Activated naive CD4-positive, alpha-beta T cell treated with Interleukin-2 at 50 U/mL for 16 hours (primary cell): ENCODE results near the gene ATP5F1E.
"Not testable (repeated sequence)": the region's sequence is repeated elsewhere in the genome, so short reads cannot be mapped to it uniquely, and the experiment has no call there.

ENCODE experiments used
- DNase-seq: peaks from one replicate; pipeline ENCODE4 v3.0.0-alpha.2; 2020

ATP5F1E gene

GRCh38 chr20:59018817-59019216 is 13.3 kb downstream of the ATP5F1E start:
- DNase-seq: no peak

GRCh38 chr20:59017493-59018231 is 14.5 kb downstream of the ATP5F1E start:
- DNase-seq: no peak

DNA sequence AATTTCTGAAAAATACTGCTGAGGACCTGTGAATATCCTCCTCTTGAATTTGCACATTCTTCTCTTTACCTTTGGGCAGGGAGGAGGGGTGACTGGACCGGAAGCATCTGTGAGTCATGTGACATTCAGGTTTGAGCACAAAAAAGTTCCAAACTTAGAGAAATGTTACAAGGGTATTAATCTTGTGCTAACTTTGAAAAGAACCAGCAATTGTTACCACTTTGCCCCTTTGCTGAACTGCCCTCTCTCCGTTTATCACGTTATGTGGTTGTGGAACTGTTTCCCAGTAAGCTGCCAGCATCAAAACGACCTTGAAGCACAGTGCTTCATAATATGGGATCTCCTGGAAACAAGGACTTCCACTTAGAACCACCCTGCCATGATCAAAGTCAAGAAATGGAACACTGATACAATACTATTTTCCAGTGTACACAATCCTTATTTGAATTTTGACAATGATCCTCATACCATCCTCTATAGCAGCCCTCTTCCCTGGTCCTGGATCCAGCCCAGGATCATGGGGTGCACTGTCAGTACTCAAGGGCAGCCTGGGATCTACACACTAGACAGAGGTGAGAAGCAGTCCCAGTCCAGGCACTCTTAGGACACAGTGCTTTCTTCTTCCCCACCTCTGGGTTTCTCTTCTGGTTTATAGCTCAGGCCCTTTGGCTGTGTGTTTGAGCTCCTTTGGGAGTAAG is 15.2 kb downstream of the ATP5F1E start:
- peak; percentile 20 for DNase-seq

GRCh38 chr20:59015812-59016711 is 16.1 kb downstream of the ATP5F1E start:
- no peak for DNase-seq

GRCh38 chr20:59015411-59015810 is 16.7 kb downstream of the ATP5F1E start:
- DNase-seq: no peak

DNA sequence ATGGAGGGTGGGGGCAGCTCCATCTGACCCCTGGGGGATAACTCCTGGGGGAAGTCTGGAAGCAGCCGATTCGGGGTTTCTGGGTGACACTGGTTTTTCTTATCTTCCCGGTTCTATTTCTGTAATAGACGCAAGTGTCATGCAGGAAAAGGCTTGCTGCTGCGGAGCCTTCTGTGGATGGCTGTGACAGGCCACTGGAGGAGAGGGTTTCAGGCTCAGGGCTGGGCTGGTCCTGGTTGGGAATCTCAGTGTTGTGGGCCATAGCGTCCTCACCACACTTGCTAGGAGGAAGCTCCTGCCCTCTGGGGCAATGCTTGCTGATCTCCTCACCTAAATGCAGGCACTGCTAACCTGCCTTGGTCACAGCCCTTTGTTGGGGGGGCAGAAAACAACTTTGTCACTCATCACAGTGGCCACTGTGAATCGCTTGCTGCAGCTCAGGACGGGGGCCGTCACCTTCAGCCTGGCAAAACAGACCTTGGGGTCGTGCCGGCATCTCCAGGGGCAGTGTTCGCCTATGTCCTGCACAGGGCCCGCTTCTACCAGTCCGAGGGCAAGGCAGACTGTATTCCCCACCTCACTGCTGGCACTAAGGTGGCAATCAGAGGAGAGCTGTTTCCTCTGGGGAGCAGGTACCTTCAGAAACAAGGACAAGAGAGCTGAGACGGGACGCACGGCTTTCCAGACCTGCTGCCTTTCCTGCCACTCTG is 17.3 kb downstream of the ATP5F1E start:
- no peak for DNase-seq

DNA sequence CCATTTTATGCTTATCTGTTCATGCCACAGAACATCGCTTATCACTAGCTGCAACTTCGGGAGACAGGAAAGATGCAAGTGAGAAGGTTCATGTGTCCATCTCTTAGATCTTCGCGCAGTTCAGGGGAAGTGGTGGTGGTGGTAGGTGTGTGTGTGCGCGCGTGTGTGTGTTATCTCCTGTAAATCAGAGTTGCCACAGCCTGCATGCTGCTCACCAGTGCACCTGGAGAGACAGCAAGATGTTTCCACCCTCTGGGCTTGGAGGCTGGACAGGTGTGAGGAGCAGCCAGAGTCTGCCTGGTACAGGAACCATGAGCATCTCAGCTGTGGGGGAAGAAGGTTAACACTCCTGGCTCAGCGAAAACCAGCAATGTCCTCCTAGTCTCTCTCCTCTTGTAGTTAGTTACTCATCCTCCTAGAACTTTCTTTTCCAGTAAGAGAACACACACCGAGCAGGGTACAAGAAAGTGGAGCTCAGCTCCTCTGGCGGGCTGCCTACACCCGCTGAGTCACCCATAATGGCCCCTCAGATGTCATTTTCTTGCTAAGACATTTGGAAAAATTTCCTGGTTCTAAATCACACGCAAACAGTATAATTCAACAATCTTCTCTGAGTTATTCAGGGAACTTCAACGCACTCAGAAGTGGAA is 18.1 kb downstream of the ATP5F1E start:
- no peak for DNase-seq

GRCh38 chr20:59013031-59013951 is 18.8 kb downstream of the ATP5F1E start:
- no peak for DNase-seq

DNA sequence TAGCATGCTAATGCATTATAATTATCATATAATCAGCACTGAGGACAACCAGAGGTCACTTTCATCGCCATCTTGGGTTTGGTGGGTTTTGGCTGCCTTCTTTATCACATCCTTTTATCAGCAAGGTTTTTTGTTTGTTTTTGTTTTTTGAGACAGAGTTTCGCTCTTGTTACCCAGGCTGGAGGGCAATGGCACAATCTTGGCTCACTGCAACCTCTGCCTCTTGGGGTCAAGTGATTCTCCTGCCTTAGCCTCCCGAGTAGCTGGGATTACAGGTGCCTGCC is 20.3 kb downstream of the ATP5F1E start:
- not testable (repeated sequence) for DNase-seq

GRCh38 chr20:59010995-59011873 is 20.9 kb downstream of the ATP5F1E start:
- DNase-seq: no peak

- DNase-seq: no peak
These were observed 21.7 kb downstream of the ATP5F1E start for GRCh38 chr20:59010321-59010994.

DNA sequence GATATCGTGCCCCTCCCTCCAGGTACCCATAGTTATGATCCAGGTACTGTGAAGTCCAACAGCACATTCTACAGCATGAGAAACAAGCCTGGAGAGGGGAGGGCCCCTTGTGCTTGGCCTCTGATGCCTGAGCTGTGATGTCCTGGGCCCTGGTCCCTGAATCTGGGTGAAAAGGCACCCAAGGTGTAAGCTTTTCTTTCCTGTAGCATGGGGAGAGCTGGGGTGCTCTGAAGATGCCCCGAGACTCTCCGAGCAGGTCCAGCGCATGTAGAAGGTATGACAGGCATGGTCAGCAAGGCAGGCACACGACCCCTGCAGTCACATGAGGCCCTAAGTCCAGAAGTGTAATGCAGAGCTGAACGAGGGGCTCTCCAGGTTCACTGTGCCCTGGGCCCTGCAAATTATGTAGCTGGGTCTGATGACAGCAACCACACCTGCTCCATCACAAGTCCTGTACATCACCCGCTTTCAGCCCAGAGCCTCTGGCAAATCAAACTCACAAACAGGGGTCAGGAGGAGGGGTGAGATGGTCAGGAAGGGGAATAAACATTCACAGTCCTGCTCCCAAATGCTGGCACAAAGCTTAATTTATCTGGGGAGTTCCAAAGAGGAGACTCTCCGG is 23.3 kb downstream of the ATP5F1E start:
- no peak for DNase-seq

GRCh38 chr20:59007665-59008511 is 24.2 kb downstream of the ATP5F1E start:
- DNase-seq: no peak

DNA sequence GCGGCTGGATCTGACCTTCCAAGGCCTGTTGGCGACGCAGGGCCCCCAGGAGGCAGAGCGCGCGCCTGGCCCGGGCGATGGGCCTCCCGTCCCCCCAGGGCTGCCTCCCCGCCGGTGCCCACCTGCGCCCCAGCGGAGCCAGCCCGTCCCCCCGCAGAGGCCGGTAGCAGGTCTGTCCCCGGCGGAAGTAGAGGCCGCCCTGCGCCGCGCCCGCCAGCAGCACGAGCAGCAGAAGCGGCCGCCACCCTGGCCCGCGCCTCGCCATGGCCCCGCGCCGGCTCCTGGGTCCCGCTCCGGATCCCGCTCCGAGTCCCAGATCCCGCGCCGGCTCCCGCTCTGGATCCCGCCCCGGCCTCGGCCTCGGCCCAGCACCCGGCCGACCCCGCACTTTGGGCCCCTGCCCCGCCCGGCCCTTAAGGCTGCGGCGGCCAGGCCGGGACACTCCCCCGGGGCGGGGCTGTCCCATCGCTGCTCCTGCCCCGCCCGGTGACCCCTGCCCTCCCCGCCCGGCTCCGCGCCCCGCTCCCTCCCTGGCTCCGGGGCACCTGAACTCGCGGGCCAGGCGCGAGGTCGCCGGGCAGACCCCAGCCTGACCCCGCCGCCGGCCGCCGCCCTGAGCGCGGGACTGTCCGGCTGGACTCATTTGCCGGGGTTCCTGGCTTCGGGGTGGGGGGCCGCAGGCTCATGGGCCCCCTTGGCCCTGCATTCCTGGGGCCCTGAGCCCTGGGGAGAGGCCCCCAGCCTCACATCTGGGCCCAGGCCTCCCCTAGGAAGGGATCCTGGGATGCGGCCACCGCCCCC is 25.1 kb downstream of the ATP5F1E start, which contains the start of gene CTSZ:
Gene CTSZ (minus strand): TSS at position 391 of the 801 bp plus-strand sequence. CDS start 126 bp downstream, at position 265.
- DNase-seq: peak; percentile 55

DNA sequence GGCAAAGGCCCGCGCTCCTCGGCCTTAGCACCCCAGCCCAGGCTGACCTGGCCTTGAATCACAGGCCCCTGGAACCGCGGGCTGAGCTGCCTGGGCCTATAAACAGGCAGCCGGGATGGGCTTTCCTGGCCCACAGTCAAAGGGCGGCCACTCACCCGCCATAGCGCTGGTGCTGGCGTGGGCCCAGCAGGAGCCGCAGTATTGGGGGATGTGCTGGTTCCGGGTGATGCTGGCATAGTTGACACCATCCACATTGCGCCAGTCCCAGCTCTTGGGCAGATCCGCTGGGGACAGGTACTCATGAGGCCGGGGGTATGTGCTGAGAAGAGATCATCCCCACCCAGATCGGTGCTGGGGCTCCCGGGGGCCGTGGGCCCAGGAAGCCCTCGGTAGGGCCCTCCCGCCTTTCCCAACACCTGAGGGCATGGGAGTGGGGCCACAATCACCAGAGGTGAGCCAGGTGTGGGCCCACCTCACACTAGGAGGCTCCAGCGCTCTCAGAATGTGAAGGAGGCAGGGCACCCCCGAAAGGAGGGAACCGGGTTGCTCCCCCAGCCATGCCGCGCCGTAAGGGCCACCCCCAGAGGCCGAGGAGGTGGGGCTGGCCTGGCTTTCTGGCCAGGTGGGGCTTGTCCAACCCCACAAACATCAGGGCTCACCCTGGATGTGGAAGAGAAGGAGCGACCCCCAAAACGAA is 25.8 kb downstream of the ATP5F1E start:
- no peak for DNase-seq

DNA sequence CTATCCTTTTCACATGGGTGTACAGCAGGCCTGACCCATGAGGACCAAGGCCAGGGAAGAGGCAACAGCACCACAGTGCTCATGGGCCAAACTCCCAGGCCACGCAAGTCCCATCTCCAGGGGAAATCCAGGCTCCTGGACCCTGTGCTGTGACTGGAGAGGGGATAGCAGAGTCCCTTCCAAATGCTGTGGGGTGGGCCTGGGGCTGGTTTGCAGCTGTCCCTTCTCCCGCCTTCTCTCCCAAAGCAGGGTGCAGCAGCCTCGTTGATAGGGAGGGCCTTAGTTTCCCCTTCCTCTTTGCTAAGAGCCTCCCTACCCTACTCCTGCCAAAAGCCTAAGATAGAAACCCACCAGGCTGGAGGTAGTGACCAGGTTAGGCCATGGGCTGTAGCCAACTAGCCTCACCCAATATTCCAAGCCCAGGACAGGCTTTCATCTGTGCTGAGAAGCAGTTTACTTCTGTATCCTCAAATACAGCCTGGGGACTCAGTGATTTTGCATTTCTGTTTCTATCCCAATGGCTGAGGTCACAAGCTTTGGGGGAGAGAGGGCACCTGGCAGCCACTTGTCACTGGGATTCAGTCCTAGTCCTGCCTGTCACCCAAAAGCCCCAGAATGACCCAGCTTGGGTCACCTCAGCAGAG is 26.5 kb downstream of the ATP5F1E start:
- no peak for DNase-seq
